Rectal smooth muscle tissue (tissue), 1 donor: ENCODE data around the gene SEC31A.
"Not testable (repeated sequence)": the region's sequence is repeated elsewhere in the genome, so short reads cannot be mapped to it uniquely, and the experiment has no call there.

Experiments used
- H3K27ac ChIP-seq: one replicate; pipeline ENCODE4 v1.7.0; 2013; ENCODE audit warnings: low read depth, low read length, inconsistent platforms
- H3K27me3 ChIP-seq: one replicate; pipeline ENCODE4 v1.7.0; 2013; ENCODE audit warnings: low read length; ENCODE audit not compliant: control insufficient read depth, insufficient read depth
- H3K36me3 ChIP-seq: one replicate; pipeline ENCODE4 v1.7.0; 2013; ENCODE audit warnings: low read length; ENCODE audit not compliant: control insufficient read depth, insufficient read depth
- H3K4me1 ChIP-seq: one replicate; pipeline ENCODE4 v1.7.0; 2013; ENCODE audit warnings: low read length; ENCODE audit not compliant: control insufficient read depth, insufficient read depth
- H3K4me3 ChIP-seq: one replicate; pipeline ENCODE4 v1.7.0; 2013; ENCODE audit warnings: low read length
- H3K9ac ChIP-seq: one replicate; pipeline ENCODE4 v1.7.0; 2013; ENCODE audit warnings: low read length

SEC31A gene

DNA sequence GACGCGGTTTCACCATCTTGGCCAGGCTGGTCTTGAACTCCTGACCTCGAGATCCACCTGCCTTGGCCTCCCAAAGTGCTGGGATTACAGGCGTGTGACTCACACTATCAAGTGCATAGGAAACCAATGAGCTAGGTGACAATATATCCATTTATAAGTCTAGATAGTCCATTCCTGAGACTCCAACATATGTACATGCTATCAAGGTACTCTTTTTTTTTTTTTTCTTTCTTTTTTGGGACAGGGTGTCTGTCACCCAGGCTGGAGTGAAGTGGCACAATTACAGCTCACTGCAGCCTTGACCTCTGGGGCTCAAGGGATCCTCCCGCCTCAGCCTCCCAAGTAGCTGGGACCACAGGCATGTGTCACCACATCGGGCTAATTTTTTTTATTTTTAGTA, 74.1 kb downstream of the SEC31A start:
- not testable (repeated sequence) for H3K36me3 ChIP-seq, H3K4me1 ChIP-seq, H3K4me3 ChIP-seq, H3K9ac ChIP-seq, H3K27me3 ChIP-seq, H3K27ac ChIP-seq

DNA sequence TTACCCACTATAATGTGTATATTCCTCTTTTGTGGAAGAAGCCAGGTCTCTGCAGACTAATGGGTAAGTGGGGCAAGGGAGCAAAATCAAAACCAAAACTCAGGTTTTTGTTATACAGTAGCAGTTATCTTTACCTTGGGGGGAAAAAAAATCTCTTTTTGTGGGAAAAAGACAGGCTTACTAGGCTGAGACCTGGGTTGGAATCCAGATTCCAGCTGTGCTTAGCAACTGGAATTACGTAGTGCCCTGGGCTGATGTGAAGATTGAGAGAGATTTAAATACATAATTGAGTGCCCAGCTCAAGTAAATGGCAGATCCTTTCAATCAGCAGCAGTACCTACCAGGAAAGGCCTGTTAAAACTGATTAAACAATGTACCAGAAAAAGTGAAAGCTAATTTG, 76.9 kb downstream of the SEC31A start:
- Histone ChIP-seq H3K27me3 (no peaks in the 10 kb centered on the region), H3K4me1 (no peaks in the 10 kb centered on the region), H3K9ac (no peak overlapping the region), H3K27ac (no peak overlapping the region), H3K4me3 (no peak overlapping the region), H3K36me3 (no peaks in the 10 kb centered on the region)

DNA sequence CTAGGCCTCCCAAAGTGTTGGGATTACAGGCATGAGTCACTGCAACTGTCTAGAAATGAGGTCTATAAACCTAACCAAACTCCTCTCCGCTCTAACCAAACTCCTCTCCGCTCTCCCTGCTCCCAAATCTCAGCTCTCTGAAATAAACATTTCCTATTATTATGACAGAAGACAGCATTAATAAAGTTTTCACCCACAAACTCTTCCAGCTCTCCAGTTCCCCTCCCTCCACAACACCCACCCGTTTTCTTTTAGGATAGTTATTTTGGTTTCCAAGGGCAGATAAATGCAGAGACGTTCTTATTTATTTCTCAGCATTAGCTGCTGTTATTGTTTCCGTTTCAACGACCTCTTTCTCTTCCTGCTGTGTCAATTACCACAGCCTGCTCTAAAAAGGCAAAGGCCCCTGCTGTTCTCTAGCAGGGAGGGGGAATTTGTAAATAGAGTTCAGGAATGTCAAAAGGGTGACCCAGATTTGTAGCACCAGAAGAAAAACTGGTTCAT, 79.1 kb downstream of the SEC31A start:
- no peaks in the 10 kb centered on the region for H3K36me3 ChIP-seq
- H3K4me3 ChIP-seq = no peak overlapping the region
- no peaks in the 10 kb centered on the region for H3K4me1 ChIP-seq
- H3K27me3 ChIP-seq = no peaks in the 10 kb centered on the region
- H3K27ac ChIP-seq = no peak overlapping the region
- H3K9ac ChIP-seq = no peak overlapping the region

DNA sequence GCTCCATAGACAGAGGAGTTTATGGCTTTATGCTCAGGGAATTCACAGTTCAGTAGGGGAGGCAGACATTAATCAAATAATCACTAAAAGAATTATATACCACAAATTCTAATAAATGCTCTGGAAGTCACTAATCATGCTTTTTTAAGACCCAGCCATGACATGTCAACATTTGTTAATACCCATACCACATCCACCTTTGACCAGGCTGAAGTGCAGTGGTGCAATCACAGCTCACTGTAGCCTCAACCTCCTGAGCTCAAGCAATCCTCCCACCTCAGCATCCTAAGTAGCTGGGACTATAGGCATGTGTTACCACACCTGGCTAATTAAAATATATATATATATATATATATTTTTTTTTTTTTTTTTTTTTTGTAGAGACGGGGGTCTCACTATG, 79.6 kb downstream of the SEC31A start:
- Histone ChIP-seq H3K9ac (no peak overlapping the region), H3K36me3 (no peaks in the 10 kb centered on the region), H3K27me3 (no peaks in the 10 kb centered on the region), H3K27ac (no peak overlapping the region), H3K4me3 (no peak overlapping the region), H3K4me1 (no peaks in the 10 kb centered on the region)

DNA sequence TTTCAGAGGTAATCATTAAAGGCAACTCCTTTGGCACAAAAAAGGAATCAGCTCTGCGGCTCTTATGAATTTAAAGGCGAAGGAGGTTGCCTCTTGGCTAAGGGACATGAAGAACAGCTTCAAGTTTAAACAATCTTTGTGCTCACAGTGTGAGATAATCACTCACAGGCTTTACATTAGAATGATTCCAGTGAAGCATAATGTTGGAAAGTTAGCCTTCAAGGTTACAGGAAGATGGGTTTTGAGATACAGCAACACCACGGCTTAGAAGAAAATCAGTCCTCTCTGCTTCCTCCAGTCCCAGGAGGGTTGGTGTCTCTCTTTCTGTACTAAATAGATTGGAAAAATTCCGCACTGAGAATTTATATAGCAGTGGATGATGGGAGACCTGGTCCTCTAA, 80.8 kb downstream of the SEC31A start:
- H3K4me3 ChIP-seq = no peak overlapping the region
- no peak overlapping the region for H3K9ac ChIP-seq
- H3K4me1 ChIP-seq = no peaks in the 10 kb centered on the region
- no peaks in the 10 kb centered on the region for H3K36me3 ChIP-seq
- no peak overlapping the region for H3K27ac ChIP-seq
- H3K27me3 ChIP-seq = no peaks in the 10 kb centered on the region

DNA sequence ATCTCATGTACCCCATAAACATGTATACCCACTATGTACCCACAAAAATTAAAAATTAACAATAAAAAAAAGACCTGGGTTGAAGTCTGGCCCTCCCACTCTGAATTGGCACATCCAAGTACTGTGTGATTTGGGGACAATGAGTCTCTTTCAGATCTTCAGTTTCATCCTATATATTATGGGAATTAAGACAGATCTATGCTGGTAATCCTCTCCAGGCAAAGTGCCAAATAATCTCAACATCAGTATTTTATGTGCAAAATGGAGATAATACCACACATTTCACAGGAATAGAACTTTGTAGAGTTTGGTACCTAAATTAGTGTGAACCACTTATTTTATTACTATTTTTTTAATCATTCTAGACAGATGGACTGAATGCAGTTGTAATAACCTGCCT, 81.3 kb downstream of the SEC31A start:
- Histone ChIP-seq H3K27ac (no peak overlapping the region), H3K27me3 (no peaks in the 10 kb centered on the region), H3K36me3 (no peaks in the 10 kb centered on the region), H3K9ac (no peak overlapping the region), H3K4me1 (no peaks in the 10 kb centered on the region), H3K4me3 (no peak overlapping the region)

GRCh38 chr4:82803746-82804145, 87.2 kb downstream of the SEC31A start:
- no peak overlapping the region for H3K4me3 ChIP-seq
- H3K27ac ChIP-seq = no peak overlapping the region
- no peak overlapping the region for H3K9ac ChIP-seq
- no peaks in the 10 kb centered on the region for H3K27me3 ChIP-seq
- H3K36me3 ChIP-seq = no peaks in the 10 kb centered on the region
- no peaks in the 10 kb centered on the region for H3K4me1 ChIP-seq

DNA sequence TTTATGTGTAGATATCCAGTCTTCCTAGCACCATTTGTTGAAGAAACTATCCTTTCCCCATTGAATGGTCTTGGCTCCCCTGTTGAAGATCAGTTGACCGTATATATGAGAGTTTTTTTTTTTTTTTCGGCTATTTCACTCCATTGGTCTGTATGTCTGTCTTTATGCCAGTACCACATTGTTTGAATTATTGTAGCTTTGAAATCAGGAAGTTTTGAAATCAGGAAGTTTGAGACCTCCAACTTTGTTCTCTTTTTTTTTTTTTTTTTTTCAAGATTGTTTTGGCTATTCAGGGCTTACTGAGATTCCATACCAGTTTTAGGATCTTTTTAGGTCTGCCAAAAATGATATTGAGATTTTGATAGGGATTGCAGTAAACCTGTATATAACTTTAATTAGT, 88.0 kb downstream of the SEC31A start:
- no peak overlapping the region for H3K4me3 ChIP-seq
- H3K27ac ChIP-seq = no peak overlapping the region
- H3K27me3 ChIP-seq = no peaks in the 10 kb centered on the region
- H3K36me3 ChIP-seq = no peaks in the 10 kb centered on the region
- no peaks in the 10 kb centered on the region for H3K4me1 ChIP-seq
- H3K9ac ChIP-seq = no peak overlapping the region

DNA sequence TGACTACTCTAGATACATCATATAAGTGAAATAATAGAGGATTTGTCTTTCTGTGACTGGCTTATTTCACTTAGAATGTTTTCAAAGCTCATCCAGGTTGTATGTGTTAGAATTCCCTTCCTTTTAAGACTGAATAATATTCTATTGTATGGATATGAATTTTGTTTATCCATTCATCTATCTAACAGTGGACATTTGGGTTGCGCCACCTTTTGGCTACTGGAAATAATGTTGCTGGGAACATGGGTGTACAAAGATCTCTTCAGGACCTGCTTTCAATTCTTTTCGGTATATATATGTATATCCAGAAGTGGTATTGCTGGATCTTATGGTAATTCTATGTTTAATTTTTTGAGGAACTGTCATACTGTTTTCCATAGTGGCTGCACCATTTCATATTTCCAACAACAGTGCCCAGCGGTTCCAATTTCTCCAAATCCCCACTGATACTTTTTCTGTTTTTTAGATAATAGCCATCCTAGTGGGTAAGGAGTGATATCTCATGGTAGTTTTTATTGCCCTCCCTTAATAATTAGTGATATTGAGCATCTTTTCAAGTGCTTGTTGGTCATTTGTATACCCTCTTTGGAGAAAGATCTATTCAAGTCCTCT, 88.9 kb downstream of the SEC31A start:
- H3K4me3 ChIP-seq = no peak overlapping the region
- H3K27me3 ChIP-seq = no peaks in the 10 kb centered on the region
- no peak overlapping the region for H3K27ac ChIP-seq
- H3K9ac ChIP-seq = no peak overlapping the region
- H3K36me3 ChIP-seq = no peaks in the 10 kb centered on the region
- no peaks in the 10 kb centered on the region for H3K4me1 ChIP-seq

GRCh38 chr4:82799006-82799881, 91.7 kb downstream of the SEC31A start:
- H3K4me1 ChIP-seq = no peaks in the 10 kb centered on the region
- no peaks in the 10 kb centered on the region for H3K36me3 ChIP-seq
- H3K27ac ChIP-seq = no peak overlapping the region
- peak overlapping the region; percentile 77 for H3K4me3 ChIP-seq
- H3K27me3 ChIP-seq = no peaks in the 10 kb centered on the region
- no peak overlapping the region for H3K9ac ChIP-seq

GRCh38 chr4:82798168-82799005, 92.6 kb downstream of the SEC31A start, which contains the start of gene SCD5:
SCD5 (minus strand) TSS chr4:82798796; CDS start chr4:82798537, 259 bp downstream.
- Histone ChIP-seq H3K9ac (peak within 1 kb of the TSS; percentile 6), H3K27me3 (no peaks in the 10 kb centered on the region), H3K27ac (peak within 1 kb of the TSS; percentile 52)

DNA sequence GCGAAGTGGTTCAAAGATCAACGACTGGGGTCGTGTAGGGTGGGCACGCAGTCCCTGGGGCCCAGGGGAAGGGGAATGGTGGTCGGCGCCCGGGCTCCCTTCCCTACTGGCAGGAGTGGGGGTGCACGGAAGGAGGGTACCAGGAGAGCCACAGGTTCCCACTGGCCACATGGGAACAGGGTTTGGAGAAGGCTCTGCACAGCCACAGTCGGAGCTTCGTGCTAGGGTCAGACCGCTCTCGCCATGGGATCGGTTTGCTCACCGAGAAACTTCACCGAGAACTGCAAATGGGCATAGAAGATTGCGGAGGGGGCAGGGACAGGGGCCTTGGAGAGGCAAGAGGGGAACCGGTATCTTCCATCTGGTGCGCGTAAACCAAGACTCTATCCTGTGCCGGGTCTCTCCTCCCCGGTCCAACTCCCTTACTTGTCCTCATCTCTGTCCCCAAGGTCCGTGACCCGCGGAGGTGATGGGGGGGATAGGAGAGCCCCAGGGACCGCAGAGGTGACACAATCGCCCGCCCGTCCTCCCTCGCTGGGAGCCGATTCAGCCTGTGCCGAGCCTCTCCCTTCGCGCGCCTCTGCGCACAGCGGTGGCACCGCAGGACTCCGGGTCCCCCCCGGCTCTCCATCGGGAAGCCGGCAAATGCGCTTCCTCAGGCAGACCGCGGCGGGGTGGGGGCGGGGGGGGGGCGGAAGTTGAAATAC, 93.4 kb downstream of the SEC31A start:
- Histone ChIP-seq H3K9ac (no peak overlapping the region), H3K27me3 (no peaks in the 10 kb centered on the region), H3K4me3 (peak overlapping the region; percentile 77), H3K4me1 (no peaks in the 10 kb centered on the region), H3K27ac (no peak overlapping the region), H3K36me3 (no peaks in the 10 kb centered on the region)

More at GRCh38 chr4:82798168-82799005, 92.6 kb downstream of the SEC31A start, which contains the start of gene SCD5:
- H3K4me3 ChIP-seq = peak within 1 kb of the TSS; percentile 77
- no peaks in the 10 kb centered on the region for H3K4me1 ChIP-seq
- no peaks in the 10 kb centered on the region for H3K36me3 ChIP-seq
